HepG2 (cell line): ENCODE measurements around the gene IZUMO4. TPM values are rescaled to one million over a fixed set of nuclear protein-coding genes. Genes with fewer than 3 reads are reported as not detected.

Experiments used
- AHR ChIP-seq: IDR thresholded peaks from 2 replicates; pipeline ENCODE4 v1.6.1; 2018; ENCODE audit warnings: missing genetic modification reagents, missing compliant biosample characterization
- ASH2L ChIP-seq: fragments of 300-600, 200-600 bp; sonication (generic); IDR thresholded peaks from 2 replicates; pipeline ENCODE4 v1.7.0; 2017; ENCODE audit warnings: low read depth, mild to moderate bottlenecking, moderate library complexity, mixed read lengths, low read length; ENCODE audit not compliant: insufficient read length
- CEBPG ChIP-seq: IDR thresholded peaks from 2 replicates; pipeline ENCODE4 v1.6.1; 2016
- EHMT2 ChIP-seq: fragments of 200-600 bp; sonication (generic); IDR thresholded peaks from 2 replicates; pipeline ENCODE4 v1.7.0; 2017; ENCODE audit warnings: antibody characterized with exemption, low read depth, low read length, borderline replicate concordance
- HOXA3 ChIP-seq: sonication (generic); formaldehyde crosslinking; IDR thresholded peaks from 2 replicates; pipeline ENCODE4 v1.5.0; 2020; ENCODE audit warnings: missing genetic modification reagents
- LCORL ChIP-seq, 2 experiments: fragments of 450-650 bp in 1 of 2; sonication (generic) in 1 of 2; formaldehyde crosslinking in 1 of 2; IDR thresholded peaks; 2 replicates each; pipeline versions ENCODE4 v1.5.0 to v1.6.1; 2017 to 2020; ENCODE audit warnings: antibody characterized with exemption in 1 of 2, missing genetic modification reagents in 1 of 2
- MEF2D ChIP-seq: sonication (generic); formaldehyde crosslinking; IDR thresholded peaks from 2 replicates; pipeline ENCODE4 v1.5.1; 2020; ENCODE audit warnings: mild to moderate bottlenecking, missing genetic modification reagents
- NRL ChIP-seq: sonication (generic); formaldehyde crosslinking; IDR thresholded peaks from 2 replicates; pipeline ENCODE4 v1.5.0; 2020; ENCODE audit warnings: missing genetic modification reagents, mild to moderate bottlenecking, moderate library complexity, borderline replicate concordance
- PRDM4 ChIP-seq: sonication (generic); formaldehyde crosslinking; IDR thresholded peaks from 2 replicates; pipeline ENCODE4 v1.9.0; 2021; ENCODE audit warnings: missing genetic modification reagents, borderline replicate concordance
- SP5 ChIP-seq: IDR thresholded peaks from 2 replicates; pipeline ENCODE4 v1.6.1; 2016; ENCODE audit warnings: low read depth, borderline replicate concordance
- ZFP36L2 ChIP-seq: sonication (generic); formaldehyde crosslinking; IDR thresholded peaks from 2 replicates; pipeline ENCODE4 v1.4.0; 2020; ENCODE audit warnings: missing genetic modification reagents
- ZFP82 ChIP-seq: sonication (generic); formaldehyde crosslinking; IDR thresholded peaks from 2 replicates; pipeline ENCODE4 v1.5.1; 2020; ENCODE audit warnings: mild to moderate bottlenecking, missing genetic modification reagents, borderline replicate concordance
- ZNF18 ChIP-seq: sonication (generic); formaldehyde crosslinking; IDR thresholded peaks from 2 replicates; pipeline ENCODE4 v1.8.0; 2022; ENCODE audit warnings: mild to moderate bottlenecking, missing genetic modification reagents; ENCODE audit not compliant: insufficient replicate concordance
- ZNF331 ChIP-seq: sonication (generic); formaldehyde crosslinking; IDR thresholded peaks from 2 replicates; pipeline ENCODE4 v1.4.0; 2020; ENCODE audit warnings: missing genetic modification reagents
- ZNF572 ChIP-seq: sonication (generic); formaldehyde crosslinking; IDR thresholded peaks from 2 replicates; pipeline ENCODE4 v1.5.1; 2020; ENCODE audit warnings: mild to moderate bottlenecking, missing genetic modification reagents
- ZNF790 ChIP-seq: sonication (generic); formaldehyde crosslinking; IDR thresholded peaks from 2 replicates; pipeline ENCODE4 v1.8.0; 2022; ENCODE audit warnings: missing genetic modification reagents, mild to moderate bottlenecking, borderline replicate concordance
- ZSCAN22 ChIP-seq: sonication (generic); formaldehyde crosslinking; IDR thresholded peaks from 2 replicates; pipeline ENCODE4 v1.4.0; 2020; ENCODE audit warnings: mild to moderate bottlenecking, missing genetic modification reagents
- polyA plus RNA-seq, 8 experiments: library from polyadenylated mRNA; depleted of rRNA in 3 of 8; stranded (reverse) in 7 of 8; unstranded in 1 of 8; fragments of >200 nt; fragmentation: Illumina TruSeq in 4 of 8; extraction: Trizol in 4 of 8; gene quantifications; 2 replicates each; pipeline versions ENCODE4 v1.2.1 to v1.2.3, GENCODE V29; 2011 to 2016; ENCODE audit warnings: low read depth in 4 of 8, missing spikeins in 1 of 8, mixed read lengths in 1 of 8; ENCODE audit not compliant: insufficient read depth in 1 of 8
- total RNA-seq, 5 experiments: library from RNA; depleted of rRNA; stranded (reverse); fragments of >200 nt; fragmentation: Illumina TruSeq; extraction: Trizol; gene quantifications; 2 replicates each; pipeline ENCODE4 v1.2.3, GENCODE V29; 2016; ENCODE audit warnings: low read depth in 1 of 5
- TF ChIP-seq, protein P1 (sequence below): sonication (generic); formaldehyde crosslinking; IDR thresholded peaks from 2 replicates; pipeline ENCODE4 v1.8.1; 2023; ENCODE audit warnings: missing genetic modification reagents, inconsistent platforms, borderline replicate concordance
- TF ChIP-seq, protein P2 (sequence below): sonication (generic); formaldehyde crosslinking; IDR thresholded peaks from 2 replicates; pipeline ENCODE4 v1.4.0; 2020; ENCODE audit warnings: mild to moderate bottlenecking, missing genetic modification reagents, borderline replicate concordance

Gene IZUMO4
- total and polyA plus RNA-seq, 2 of the 13 experiments (the other 11 are each of a cell fraction or from before 2014, with no cell fraction given) = 0.77 to 3.9 TPM

- TF ChIP-seq PRDM4 (no peak), EHMT2 (no peak), MEF2D (CRISPR knock-in tag) (no peak; the same call in 1 of the 2 replicates), ZSCAN22 (no peak), LCORL (IDR thresholded peaks at IDR 0.05) (no peak), LCORL (CRISPR knock-in tag; IDR thresholded peaks at IDR 0.05) (no peak), CEBPG (CRISPR knock-in tag) (no peak), ZNF331 (CRISPR knock-in tag) (no peak), ZNF18 (CRISPR knock-in tag) (no peak), ZFP82 (no peak), AHR (CRISPR knock-in tag) (no peak), HOXA3 (CRISPR knock-in tag) (peak; percentile 17; the same call in 1 of the 2 replicates), ASH2L (no peak), ZNF572 (CRISPR knock-in tag) (no peak), ZFP36L2 (CRISPR knock-in tag) (no peak), ZNF790 (CRISPR knock-in tag) (no peak), SP5 (CRISPR knock-in tag) (no peak), NRL (0 out of 2 replicates have a peak, but pooled peaks have one; percentile 25)
- TF ChIP-seq, protein P1, sequence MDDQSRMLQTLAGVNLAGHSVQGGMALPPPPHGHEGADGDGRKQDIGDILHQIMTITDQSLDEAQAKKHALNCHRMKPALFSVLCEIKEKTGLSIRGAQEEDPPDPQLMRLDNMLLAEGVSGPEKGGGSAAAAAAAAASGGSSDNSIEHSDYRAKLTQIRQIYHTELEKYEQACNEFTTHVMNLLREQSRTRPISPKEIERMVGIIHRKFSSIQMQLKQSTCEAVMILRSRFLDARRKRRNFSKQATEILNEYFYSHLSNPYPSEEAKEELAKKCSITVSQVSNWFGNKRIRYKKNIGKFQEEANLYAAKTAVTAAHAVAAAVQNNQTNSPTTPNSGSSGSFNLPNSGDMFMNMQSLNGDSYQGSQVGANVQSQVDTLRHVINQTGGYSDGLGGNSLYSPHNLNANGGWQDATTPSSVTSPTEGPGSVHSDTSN (CRISPR knock-in tag) = no peak
- TF ChIP-seq, protein P2, sequence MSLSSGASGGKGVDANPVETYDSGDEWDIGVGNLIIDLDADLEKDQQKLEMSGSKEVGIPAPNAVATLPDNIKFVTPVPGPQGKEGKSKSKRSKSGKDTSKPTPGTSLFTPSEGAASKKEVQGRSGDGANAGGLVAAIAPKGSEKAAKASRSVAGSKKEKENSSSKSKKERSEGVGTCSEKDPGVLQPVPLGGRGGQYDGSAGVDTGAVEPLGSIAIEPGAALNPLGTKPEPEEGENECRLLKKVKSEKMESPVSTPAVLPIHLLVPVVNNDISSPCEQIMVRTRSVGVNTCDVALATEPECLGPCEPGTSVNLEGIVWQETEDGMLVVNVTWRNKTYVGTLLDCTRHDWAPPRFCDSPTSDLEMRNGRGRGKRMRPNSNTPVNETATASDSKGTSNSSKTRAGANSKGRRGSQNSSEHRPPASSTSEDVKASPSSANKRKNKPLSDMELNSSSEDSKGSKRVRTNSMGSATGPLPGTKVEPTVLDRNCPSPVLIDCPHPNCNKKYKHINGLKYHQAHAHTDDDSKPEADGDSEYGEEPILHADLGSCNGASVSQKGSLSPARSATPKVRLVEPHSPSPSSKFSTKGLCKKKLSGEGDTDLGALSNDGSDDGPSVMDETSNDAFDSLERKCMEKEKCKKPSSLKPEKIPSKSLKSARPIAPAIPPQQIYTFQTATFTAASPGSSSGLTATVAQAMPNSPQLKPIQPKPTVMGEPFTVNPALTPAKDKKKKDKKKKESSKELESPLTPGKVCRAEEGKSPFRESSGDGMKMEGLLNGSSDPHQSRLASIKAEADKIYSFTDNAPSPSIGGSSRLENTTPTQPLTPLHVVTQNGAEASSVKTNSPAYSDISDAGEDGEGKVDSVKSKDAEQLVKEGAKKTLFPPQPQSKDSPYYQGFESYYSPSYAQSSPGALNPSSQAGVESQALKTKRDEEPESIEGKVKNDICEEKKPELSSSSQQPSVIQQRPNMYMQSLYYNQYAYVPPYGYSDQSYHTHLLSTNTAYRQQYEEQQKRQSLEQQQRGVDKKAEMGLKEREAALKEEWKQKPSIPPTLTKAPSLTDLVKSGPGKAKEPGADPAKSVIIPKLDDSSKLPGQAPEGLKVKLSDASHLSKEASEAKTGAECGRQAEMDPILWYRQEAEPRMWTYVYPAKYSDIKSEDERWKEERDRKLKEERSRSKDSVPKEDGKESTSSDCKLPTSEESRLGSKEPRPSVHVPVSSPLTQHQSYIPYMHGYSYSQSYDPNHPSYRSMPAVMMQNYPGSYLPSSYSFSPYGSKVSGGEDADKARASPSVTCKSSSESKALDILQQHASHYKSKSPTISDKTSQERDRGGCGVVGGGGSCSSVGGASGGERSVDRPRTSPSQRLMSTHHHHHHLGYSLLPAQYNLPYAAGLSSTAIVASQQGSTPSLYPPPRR (CRISPR knock-in tag) = no peak; the same call in 1 of the 2 replicates
Measured at GRCh38 chr19:2064788-2065524, 31.8 kb upstream of the IZUMO4 start (continued).
